ENCODE measurements around the gene FOXP1.

FOXP1 gene

GRCh38 chr3:71229905-71230657, 353.4 kb downstream of the FOXP1 start:
- no peak for DNase-seq (ENCODE audit: low read depth)
- TF ChIP-seq CTCF (IDR thresholded peaks at IDR 0.05; ENCODE audit: low read depth, low read length, missing control alignments): no peak
- no peak overlapping the region for H3K4me3 ChIP-seq (ENCODE audit: low read depth, low read length)

GRCh38 chr3:71228156-71228866, 355.2 kb downstream of the FOXP1 start:
- no peak for TF ChIP-seq CTCF (IDR thresholded peaks at IDR 0.05; ENCODE audit: low read depth, low read length, missing control alignments)
- DNase-seq (ENCODE audit: low read depth): no peak
- no peak overlapping the region for H3K4me3 ChIP-seq (ENCODE audit: low read depth, low read length)

- no peak for DNase-seq (ENCODE audit: low read depth)
- H3K4me3 ChIP-seq (ENCODE audit: low read depth, low read length): no peak overlapping the region; the same call in 1 of the 2 replicates
- TF ChIP-seq CTCF (IDR thresholded peaks at IDR 0.05; ENCODE audit: low read depth, low read length, missing control alignments): no peak
Observed at GRCh38 chr3:71227270-71227661, 356.3 kb downstream of the FOXP1 start.

- DNase-seq (ENCODE audit: low read depth): peak; percentile 40
- no peak for TF ChIP-seq CTCF (IDR thresholded peaks at IDR 0.05; ENCODE audit: low read depth, low read length, missing control alignments)
- peak overlapping the region; percentile 19 for H3K4me3 ChIP-seq (ENCODE audit: low read depth, low read length)
Observed at GRCh38 chr3:71226565-71227269, 356.8 kb downstream of the FOXP1 start.

GRCh38 chr3:71225951-71226564, 357.5 kb downstream of the FOXP1 start:
- no peak for TF ChIP-seq CTCF (IDR thresholded peaks at IDR 0.05; ENCODE audit: low read depth, low read length, missing control alignments)
- H3K4me3 ChIP-seq (ENCODE audit: low read depth, low read length): no peak overlapping the region
- no peak for DNase-seq (ENCODE audit: low read depth)

GRCh38 chr3:71225002-71225684, 358.4 kb downstream of the FOXP1 start:
- TF ChIP-seq CTCF (IDR thresholded peaks at IDR 0.05; ENCODE audit: low read depth, low read length, missing control alignments): no peak
- DNase-seq (ENCODE audit: low read depth): no peak
- no peak overlapping the region for H3K4me3 ChIP-seq (ENCODE audit: low read depth, low read length)

All from GM12864 (cell line).